GM06990 (cell line): ENCODE measurements around the gene MAS1L.

ENCODE experiments used
- DNase-seq: peaks from one replicate; pipeline ENCODE4 v3.0.0-alpha.2; 2011; ENCODE audit not compliant: insufficient read length; ENCODE audit errors: extremely low read depth
- H3K27me3 ChIP-seq: replicated peaks from 2 replicates; pipeline ENCODE4 v1.6.0; 2011; ENCODE audit warnings: low read length; ENCODE audit not compliant: control insufficient read depth, insufficient read depth
- H3K36me3 ChIP-seq: 2 replicates; pipeline ENCODE4 v1.5.1; 2011; ENCODE audit warnings: low read length; ENCODE audit not compliant: control insufficient read depth, insufficient read depth
- H3K4me3 ChIP-seq: replicated peaks from 2 replicates; pipeline ENCODE4 v1.5.1; 2011; ENCODE audit warnings: low read depth, mild to moderate bottlenecking, control low read depth, low read length
- TF ChIP-seq, protein P1 (sequence below): IDR thresholded peaks from 2 replicates; pipeline ENCODE4 v1.5.1; 2011; ENCODE audit warnings: low read length, control low read depth, mild to moderate bottlenecking, inconsistent platforms; ENCODE audit not compliant: insufficient read depth, poor library complexity, severe bottlenecking

Gene MAS1L

GRCh38 chr6:29496961-29497360, 9.2 kb upstream of the MAS1L start:
- Histone ChIP-seq H3K27me3 (no peaks in the 10 kb centered on the region), H3K36me3 (no peaks in the 10 kb centered on the region), H3K4me3 (no peak overlapping the region)
- TF ChIP-seq, protein P1, sequence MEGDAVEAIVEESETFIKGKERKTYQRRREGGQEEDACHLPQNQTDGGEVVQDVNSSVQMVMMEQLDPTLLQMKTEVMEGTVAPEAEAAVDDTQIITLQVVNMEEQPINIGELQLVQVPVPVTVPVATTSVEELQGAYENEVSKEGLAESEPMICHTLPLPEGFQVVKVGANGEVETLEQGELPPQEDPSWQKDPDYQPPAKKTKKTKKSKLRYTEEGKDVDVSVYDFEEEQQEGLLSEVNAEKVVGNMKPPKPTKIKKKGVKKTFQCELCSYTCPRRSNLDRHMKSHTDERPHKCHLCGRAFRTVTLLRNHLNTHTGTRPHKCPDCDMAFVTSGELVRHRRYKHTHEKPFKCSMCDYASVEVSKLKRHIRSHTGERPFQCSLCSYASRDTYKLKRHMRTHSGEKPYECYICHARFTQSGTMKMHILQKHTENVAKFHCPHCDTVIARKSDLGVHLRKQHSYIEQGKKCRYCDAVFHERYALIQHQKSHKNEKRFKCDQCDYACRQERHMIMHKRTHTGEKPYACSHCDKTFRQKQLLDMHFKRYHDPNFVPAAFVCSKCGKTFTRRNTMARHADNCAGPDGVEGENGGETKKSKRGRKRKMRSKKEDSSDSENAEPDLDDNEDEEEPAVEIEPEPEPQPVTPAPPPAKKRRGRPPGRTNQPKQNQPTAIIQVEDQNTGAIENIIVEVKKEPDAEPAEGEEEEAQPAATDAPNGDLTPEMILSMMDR, result no peak
- DNase-seq, result no peak

- no peak overlapping the region for H3K4me3 ChIP-seq
- DNase-seq, result no peak
- H3K36me3 ChIP-seq, result no peaks in the 10 kb centered on the region
- no peaks in the 10 kb centered on the region for H3K27me3 ChIP-seq
- TF ChIP-seq, protein P1, result no peak
These were observed 7.8 kb upstream of the MAS1L start for GRCh38 chr6:29495571-29495970.

GRCh38 chr6:29494131-29494530, 6.4 kb upstream of the MAS1L start:
- Histone ChIP-seq H3K36me3 (no peaks in the 10 kb centered on the region), H3K4me3 (no peak overlapping the region), H3K27me3 (no peaks in the 10 kb centered on the region)
- no peak for DNase-seq
- TF ChIP-seq, protein P1, result no peak

DNA sequence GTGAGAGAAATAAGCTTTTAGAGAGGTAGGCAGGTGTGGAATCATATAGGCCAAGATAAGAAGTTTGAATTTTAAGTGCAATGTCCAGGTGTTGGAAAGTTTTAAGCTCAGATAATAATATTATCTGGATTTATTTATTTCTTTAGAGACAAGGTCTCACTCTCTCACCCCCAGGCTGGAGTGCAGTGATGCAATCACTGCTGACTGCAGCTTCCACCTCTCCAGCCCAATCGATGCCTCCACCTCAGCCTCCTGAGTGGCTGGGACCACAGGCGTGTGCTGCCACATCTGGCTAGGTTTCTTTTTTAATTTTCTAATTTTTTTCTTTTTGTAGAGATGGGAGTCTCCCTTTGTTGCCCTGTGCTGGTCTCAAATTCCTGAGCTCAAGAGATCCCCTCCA, 5.5 kb upstream of the MAS1L start:
- Histone ChIP-seq H3K4me3 (no peak overlapping the region), H3K36me3 (no peaks in the 10 kb centered on the region), H3K27me3 (no peaks in the 10 kb centered on the region)
- DNase-seq, result no peak
- TF ChIP-seq, protein P1, result no peak

DNA sequence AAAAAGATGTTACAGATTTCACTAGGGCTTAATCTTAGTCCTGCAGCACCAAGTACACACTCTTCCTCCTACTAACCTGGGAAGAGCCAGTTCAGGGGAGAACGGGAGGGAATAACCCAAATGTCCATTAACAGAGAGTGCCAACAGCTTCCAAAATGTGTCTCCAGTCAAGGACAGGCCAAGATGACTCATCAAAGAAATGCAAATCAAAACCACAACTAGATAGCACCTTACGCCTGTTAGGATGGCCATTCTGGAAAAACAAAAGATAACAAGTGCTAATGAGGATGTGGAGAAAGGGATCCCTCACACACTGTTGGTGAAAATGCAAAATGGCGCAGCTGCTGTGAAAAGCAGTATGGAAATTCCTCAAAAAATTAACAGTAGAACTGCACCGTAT, 3.8 kb upstream of the MAS1L start:
- TF ChIP-seq, protein P1, result no peak
- H3K4me3 ChIP-seq, result no peak overlapping the region
- H3K36me3 ChIP-seq, result no peaks in the 10 kb centered on the region
- no peak for DNase-seq
- H3K27me3 ChIP-seq, result no peaks in the 10 kb centered on the region

- TF ChIP-seq, protein P1, result no peak
These were observed 2.8 kb upstream of the MAS1L start for GRCh38 chr6:29490552-29490951.

More at GRCh38 chr6:29490552-29490951, 2.8 kb upstream of the MAS1L start:
- no peak overlapping the region for H3K4me3 ChIP-seq
- no peak for DNase-seq
- no peaks in the 10 kb centered on the region for H3K36me3 ChIP-seq
- H3K27me3 ChIP-seq, result no peaks in the 10 kb centered on the region
